HG03039 (cell line): ENCODE results near the gene OLA1.

Source experiments
- ATAC-seq: cut with Tn5 transposase; IDR thresholded peaks from one replicate; pipeline ENCODE4 v1.9.1; 2021; ENCODE audit warnings: mild to moderate bottlenecking, moderate library complexity; ENCODE audit not compliant: unreplicated experiment

OLA1 gene

DNA sequence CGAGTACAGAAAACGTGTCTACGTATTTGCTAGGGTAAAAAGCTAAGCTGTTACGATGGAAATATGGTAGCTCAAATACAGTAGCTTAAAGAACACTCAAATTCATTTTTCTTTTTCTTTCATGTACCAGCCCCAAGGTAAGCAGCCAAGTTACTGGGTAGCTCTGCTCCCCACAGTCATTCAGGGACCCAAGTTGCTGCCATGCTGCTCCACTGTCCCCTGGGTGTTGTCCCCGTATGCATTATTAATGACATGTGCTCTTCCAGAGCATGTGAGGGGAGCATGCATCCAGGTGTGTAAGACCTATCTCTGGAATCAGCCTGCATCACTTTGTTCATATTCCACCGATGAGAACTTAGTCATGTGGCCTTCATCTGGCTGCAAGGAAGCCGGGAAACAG, 178.1 kb downstream of the OLA1 start:
- ATAC-seq: no peak

DNA sequence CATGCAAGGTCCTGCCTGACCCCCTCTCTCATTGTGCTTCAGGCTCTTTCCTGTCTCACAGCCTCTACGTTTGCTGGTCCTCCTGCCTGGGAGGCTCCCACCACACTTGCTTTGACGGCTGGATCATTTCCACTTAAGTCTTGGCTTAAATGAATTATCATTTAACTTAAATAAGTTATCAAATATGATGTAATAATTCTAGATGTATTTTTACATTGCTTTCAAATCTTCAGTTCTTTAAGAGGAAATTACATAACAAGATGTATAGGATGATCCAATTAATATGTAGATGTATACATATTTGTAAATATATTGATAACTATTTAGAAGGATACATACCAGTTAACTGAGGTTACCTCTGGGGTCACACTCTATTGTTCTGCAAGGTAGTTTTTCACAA, 180.5 kb downstream of the OLA1 start:
- no peak for ATAC-seq

DNA sequence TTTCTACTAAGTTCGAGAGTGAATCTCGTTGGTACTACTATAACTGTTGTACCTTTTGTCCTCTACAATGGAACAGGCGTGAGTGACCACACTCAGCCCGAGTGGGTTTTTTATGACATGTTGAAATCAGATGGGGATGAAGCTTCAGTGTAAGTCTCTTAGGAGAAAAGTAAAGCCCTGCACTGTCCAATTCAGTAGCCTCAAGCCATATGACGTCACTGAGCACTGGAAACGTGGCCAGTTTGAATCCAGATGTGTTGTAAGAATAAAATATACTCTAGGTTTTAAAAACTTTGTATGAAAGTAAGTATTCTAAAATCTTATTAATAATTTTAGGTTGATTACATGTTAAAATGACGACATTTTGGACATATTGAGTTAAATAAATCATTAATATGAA, 181.5 kb downstream of the OLA1 start:
- ATAC-seq: no peak

DNA sequence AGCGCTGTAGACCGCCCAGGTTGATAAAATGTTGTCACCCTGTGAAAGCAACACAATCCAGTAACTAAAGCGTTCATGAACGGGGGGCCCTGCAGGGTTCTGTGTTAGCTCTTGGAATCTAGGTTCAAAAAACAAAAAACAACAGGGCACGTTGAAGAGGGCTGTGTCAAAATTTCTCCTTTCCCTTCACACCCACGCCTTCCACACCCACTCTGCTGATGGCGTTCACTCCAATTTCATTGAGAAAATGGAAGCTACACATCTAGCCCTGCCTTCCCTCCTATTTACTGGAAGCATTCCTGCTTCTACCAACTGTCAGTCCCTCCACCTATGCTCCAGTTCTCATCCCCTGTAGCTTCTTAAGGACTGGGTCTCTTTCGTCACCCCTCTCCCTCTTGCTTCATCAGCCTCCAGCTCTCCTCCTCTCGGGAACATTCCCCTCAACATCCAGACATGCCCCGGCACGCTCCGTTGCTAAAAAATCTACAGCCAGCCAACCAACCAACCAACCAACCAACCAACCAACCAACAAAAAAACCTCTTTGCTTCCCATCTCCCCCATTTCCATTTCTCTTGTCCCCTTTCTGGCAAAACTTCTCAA, 184.7 kb downstream of the OLA1 start:
- ATAC-seq: no peak

DNA sequence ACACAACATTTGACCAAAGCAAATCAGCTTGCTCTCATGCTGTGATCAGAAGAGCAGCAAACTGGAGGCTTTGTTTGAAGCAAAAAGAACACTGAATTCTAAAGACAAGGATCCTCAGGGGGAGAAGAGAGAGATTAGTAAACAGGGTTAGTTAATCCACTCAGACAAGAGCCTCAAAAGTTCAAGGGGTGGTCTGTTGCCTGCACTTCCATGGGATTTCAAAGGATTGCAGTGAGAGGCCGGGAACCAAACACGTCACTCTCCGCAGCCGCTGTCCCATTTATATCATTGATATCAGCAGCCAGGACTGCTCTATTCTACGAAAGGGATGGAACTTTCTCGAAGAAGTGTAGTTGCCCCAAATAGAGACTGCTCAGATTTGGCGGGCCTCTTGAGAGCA, 185.4 kb downstream of the OLA1 start:
- ATAC-seq: no peak

DNA sequence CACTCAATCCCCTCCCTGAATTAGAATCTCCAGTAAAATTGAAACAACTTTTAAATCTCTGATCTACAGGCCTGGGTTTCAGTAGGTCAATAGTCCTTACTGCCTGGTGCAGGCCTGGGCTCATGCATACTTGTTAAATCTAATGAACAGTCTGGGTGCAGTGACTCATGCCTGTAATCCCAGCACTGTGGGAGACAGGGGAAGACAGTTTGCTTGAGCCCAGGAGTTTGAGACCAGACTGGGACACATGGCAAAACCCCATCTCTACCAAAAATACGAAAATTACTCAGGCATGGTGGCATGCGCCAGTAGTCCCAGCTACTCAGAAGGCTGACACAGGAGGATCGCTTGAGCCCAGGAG, 188.5 kb downstream of the OLA1 start:
- ATAC-seq: no peak

DNA sequence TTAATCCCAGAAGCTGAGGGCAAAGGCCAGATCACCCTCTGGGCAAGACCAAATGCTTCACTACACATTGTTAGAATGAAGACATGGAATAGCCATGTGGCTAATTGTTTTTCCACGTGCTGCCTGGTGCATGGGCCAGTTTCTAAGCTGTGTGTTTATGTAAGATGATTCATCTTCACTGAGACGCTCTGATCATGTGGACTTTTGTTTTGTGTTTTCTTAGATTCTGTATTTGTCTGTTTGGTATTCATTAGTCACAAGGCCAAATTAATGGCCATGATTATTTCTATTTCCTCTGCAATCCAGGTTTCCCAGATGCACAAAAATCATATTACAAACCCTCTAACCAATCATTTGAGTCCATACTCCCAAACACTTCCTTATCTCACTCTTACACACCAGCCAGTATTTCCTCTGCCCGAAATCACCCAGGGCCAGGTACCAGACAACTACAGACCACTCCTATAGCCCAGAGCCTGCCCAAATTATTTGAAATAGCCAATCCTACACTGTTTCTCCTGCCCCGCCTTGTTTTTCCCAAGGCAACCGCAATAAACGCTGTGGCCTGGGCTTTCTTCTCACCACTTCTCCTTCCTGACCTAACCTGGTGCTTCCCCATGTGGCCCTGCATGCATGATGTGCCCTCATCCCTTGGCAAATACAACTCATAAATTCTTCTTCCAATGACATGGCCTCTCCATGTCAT, 189.0 kb downstream of the OLA1 start:
- ATAC-seq: no peak

DNA sequence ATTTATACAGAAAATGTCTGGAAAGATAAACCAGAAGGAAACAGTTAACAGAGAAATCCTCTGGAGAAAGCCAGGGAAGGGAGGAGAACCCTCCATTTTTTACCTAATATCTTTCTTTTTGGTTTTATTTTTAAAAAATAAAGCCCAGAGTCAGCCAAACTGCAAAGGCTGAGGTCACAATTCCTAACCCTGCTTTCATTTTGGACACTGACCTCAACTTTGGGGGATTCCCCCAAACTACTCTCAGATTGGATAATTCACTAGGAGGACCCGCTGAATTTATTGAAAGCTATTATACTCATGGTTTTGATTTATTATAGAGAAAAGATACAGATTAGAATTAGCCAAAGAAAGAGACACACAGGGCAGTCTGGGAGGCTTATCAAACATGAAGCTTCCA, 189.9 kb downstream of the OLA1 start:
- no peak for ATAC-seq

DNA sequence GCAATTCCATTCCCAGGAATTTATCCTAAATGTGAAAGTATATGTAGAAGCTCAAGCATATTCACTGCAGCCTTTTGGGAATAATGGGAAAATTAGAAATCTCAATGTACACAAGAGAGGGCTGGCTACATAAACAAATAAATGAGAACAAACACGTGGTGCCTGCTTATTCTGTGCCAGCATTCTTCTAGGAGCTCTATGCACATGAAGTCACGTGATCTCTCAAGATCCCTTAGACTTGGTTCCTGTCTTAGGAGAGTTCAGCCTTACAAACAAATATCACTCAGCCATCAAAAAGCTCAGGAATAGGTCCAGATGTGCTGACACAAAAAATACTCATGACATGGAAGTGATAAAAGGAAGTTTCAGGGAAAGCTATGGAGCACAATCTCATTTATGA, 190.3 kb downstream of the OLA1 start:
- ATAC-seq: no peak

DNA sequence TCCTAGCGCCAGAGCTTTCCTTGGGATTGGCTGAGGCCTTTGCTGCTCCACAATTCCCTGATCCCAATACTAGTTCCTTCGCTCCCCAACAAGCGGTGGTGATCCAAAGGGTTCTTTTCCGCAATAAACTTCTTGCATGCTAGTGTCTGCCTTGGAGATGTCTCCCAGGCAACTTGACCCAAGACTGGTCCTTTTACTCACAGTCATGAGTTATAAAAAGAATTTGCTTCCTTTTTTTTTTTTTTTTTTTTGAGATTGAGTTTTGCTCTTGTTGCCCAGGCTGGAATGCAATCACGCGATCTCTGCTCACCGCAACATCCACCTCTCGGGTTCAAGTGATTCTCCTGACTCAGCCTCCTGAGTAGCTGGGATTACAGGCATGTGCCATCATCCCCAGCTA, 193.4 kb downstream of the OLA1 start:
- ATAC-seq: no peak

DNA sequence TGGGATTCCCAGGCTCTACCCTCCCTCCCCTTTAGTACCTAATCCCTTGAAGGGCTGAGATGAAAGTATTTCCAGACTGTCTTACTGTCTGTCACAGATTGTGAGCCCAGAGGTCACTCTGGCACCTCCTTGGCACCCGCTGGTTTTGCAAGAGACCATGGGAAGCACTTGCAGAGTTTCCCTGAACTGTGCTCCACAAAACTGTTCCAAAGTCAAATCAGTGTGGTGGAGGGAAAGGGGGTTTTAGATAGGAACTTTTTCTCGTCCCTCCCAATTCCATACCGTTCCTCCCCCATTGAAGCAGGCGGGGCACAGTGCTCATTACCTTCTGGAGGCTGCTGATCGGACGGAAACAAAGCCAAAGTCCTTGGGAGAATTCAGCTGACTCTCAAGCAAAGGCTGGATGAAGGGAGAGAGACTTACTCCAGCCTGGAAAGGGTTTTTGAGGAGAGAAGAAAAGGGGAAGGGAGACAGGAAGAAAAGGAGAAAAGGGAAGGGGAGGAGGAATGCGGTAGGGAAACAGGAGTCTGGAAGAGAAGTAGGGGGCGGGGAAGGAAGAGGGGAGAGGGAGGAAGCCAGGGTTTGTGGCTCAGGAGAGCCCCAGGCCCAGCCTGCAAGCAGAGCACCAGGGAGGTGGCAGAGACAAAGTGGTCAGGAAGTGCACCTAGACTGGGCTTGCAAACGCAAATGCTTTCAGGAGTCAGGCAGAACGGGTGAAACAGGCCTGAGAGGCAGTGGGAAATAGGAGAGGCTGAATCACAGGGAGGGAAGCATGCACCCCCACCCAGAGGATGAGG, 194.8 kb downstream of the OLA1 start:
- no peak for ATAC-seq

DNA sequence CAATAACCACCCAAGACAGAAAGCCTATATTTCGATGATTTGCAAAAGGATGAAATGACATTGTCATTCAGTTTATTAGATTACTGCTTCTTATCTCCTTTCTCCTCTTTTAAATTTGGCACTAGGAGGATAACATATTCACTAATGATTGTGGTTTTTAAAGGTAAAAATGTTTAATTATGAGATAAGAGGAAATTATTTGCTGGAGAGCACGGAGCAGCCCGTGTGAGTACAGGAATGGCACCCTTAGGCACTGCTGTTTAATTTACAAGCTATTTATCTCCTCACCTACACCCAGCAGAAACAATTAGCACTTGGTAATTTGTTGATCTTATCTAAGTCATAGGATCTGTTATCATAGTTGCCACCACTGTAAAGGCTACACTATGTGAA, 195.8 kb downstream of the OLA1 start:
- ATAC-seq: no peak

DNA sequence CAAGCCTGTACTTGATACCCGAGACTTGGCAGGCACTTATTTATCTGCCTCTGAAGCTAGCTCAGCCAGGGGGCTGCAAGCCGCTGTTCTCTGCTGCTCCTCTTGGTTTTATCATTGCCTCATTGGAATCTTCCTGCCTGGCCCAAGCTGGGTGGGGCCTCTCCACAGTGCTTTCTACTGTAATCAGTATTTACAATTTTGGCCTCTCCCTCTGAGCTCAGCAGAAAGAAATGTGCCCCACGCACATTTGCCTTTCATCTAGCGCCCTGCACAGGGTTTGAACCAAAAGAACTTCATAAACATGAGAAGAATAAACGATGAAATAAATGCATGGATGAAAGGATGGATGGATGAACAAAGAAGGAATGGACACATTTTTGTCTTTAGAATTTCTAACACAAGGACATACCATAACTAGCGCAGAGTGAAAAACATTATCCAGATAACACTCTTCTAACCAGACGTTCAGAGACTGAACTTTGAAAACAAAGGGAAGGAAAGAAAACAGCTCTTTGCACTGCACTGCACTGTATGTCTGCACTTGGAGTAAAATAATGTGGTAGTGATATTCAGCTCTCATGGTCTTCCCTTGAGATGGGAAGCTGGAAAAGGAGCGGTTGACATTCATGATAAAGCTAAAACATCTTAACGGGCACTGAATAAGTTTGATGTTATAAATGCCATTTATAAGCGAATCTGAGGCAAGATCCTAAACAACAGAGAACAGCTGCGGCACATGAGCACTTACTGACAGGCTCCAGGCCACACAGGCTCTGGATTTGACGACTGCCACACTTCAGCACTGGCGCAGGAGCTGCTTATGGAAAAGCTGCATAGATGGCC, 196.4 kb downstream of the OLA1 start:
- no peak for ATAC-seq

DNA sequence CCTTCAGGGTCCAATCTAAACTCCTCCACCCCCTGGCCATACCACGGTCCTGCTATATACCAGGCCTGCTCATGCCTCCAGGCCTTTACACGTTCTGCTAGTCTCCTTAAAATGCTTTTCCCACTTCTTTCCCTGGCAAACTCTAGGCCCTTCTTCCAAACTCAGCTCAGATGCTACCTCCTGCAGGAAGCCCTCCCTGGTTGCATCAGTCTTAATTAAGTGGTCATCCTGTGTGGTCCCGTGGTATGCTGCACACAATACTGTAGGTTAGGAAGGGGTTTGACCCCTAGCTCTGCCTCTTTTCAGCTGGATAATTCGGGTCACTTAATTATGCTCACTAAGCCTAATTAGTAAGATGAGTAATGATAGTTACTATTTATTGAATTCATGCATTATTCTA, 197.3 kb downstream of the OLA1 start:
- no peak for ATAC-seq

DNA sequence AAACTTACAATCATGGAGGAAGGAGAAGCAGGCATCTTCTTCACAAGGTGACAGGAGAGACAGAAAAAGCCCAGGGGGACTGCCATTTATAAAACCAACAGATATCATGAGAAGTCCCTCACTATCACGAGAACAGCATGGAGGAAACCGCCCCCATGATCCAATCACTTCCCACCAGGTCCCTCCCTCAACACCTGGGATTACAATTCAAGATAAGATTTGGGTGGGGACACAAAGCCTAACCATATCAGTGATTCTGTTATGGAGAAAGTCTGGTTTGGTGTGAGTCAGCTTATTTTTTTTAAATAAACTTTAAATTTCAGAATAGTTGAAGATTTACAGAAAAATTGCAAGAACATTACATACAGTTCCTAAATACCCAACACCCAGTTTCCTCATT, 198.4 kb downstream of the OLA1 start:
- no peak for ATAC-seq

DNA sequence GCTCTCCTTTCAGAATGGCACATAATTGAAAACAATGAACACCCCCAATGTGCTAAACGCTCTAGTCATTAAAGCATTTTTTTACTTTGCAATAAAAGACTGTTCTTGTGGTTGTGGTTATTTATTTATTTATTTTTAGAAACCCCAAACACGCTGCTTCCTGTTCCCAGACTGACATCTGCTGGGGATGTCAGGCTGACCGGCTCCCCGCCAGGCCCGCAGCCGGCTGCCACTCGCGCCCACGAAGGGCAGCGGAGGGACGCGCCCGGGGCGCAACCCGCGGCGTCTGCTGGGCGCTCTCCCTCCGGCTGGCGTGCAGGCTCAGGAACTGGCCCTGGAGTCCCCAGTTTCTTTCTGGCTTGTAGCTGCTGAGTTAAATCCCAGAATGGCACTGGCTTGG, 200.1 kb downstream of the OLA1 start:
- ATAC-seq: no peak

DNA sequence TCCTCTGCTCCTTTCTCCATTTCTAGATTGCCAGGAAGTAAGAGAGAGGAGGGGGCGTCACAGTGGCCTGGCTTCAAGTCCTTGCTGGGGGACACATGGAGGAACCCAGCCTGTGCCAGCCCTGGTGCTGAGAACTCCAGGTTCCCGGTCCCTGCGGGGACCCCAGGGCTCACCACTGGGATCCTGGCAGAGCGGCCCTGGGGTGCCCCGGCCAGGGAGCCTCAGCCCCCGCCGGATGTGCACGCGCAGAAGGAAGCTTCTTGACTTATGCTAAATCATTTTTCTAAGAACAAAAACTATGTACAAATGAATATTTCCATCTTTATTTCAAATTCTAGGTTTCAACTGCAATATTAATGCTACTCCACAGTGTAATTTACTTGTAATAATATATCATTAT, 200.6 kb downstream of the OLA1 start:
- no peak for ATAC-seq

DNA sequence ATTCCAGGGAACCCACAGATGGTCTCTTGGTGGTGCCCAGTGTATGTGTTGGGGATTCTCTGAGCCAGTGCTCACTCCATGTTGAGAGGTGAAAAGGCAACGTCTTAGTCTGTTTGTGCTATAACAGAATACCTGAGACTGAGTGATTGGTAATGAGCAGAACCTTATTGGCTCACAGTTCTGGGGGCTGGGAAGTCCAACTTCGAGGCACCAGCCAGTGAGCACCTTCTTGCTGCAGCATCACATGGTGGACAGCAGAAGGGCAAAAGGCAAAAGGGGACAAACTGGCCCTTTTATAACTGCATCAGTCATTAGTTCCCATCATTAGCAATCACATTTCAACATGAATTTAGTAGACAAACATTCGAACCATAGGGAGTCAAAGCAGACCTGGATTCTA, 202.2 kb downstream of the OLA1 start:
- no peak for ATAC-seq

DNA sequence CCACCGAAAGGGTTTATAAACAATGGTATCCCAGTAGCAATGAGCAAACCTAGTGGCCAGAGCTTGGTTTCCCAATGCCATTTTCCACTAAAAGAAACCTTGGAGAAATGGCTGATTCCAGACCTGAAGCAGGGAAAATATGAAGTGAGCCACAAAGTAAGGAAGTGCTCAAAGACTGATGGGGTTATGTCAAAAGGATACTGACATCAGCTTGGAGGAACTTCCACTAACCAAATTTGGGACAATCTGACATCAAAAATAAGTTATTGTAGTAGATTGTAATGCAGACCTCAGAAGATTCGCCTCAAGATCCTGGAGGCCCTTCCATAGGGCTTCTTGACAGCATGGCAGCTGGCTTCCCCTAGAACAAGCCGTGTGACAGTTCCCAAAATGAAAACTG, 203.8 kb downstream of the OLA1 start:
- no peak for ATAC-seq

DNA sequence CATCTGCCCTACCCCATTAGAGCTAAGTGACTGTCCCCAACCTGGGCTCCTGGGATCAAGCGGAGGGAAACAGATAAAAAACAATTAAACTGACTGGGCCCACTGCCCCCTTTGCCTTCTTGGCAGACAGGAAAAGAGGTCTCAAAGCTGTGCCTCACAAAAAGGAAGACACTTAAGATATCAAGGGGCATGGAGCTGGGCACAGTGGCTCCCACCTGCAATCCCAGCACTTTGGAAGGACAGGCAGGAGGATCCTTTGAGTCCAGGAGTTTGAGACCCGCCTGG, 208.0 kb downstream of the OLA1 start:
- no peak for ATAC-seq

DNA sequence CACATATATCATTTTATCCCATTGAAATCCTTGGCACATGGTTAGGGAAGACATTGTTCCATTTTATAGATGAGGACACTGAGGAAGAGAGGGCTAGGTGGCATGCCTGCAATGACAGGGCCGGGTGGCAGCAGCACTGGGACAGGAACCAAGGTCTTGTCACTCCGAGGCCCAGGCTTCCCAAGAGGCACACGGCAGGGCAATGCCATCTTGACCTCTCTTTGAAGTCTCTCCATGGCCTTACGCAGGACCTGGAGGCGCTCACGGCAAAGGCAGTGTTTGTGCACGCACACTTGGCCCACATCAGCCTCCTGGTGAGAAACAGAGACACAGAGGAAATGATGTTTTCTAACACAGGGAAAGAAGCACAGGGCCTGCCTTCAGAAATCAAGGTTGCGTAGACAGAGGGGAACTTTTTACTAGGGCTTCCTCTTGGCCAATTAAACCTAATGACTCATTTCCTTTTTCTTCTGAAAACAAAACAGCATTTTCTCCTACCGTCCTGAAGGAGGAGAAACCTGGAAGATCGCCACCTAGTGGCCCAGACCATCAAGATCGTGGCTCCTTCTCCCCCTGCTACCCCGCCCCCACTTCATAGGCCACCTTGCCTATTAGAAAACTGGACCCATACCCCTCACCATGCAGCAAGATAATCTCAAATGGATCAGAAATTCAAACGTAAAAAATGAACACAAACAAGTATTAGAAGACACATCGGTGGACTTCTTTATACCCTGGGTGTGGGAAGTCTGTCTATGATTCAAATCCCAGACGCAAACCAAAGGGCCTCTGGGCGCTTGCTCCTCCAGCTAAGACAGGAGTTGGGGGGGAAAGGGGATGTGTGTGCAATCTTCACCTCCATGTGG, 208.5 kb downstream of the OLA1 start:
- peak; percentile 80 for ATAC-seq
